Epidermal melanocyte (primary cell): ENCODE results near the gene CCDC74A.
"Not testable (repeated sequence)": the region's sequence is repeated elsewhere in the genome, so short reads cannot be mapped to it uniquely, and the experiment has no call there.

ENCODE experiments used
- DNase-seq: peaks from one replicate; pipeline ENCODE4 v3.0.0; 2011; ENCODE audit warnings: low spot score; ENCODE audit not compliant: insufficient read length

The CCDC74A gene

GRCh38 chr2:131498321-131498973, 29.2 kb upstream of the CCDC74A start:
- not testable (repeated sequence) for DNase-seq

- not testable (repeated sequence) for DNase-seq
Measured at GRCh38 chr2:131503587-131503986, 24.1 kb upstream of the CCDC74A start.

DNA sequence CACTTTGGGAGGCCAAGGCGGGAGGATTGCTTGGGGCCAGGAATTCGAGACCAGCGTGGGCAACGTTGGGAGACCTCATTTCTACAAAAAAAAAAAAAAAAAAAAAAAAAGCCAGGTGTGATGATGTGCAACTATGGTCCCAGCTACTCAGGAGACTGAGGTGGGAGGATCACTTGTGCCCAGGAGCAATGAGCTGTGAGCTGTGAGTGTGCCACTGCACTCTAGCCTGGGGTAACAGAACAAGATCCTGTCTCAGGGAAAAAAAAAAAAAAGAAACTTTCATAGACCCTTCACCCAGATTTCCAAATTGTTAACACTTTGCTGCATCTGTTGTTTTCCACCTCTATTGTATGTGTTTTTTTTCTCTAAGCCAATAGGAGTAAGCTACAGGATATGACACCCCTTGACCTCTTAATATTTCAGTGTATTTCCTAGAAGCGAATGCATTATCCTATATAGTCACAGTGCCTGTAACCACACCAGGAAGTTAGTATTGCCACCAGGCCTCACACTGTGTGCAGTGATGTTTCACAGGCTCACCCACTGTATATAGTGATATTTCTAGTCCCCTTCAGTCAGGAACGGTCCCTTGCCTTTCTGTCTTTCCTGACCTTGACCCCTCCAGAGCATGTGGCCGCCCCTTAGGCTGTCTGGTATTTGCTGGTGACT, 23.5 kb upstream of the CCDC74A start:
- DNase-seq = not testable (repeated sequence)

DNA sequence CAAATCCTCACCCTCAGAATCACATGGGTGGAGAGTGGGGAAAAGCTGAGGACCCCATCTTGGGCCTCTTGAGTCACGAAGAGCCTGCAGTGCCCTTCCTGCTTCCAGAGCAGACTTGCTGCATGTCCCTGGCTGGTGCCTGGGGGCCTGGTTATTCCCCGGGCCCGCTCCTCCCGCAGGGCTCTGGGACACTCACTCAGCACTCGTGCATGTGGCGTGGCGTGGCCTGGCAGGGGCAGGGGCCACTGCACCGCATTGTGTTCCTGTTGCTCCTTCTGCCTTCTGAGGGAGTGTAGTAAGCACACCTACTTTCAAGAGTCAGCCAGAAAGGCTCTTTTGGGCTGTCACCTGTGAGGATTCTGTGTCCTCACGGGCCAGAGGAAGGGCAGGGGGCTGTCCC, 18.1 kb upstream of the CCDC74A start:
- no peak for DNase-seq

GRCh38 chr2:131511291-131511968, 16.3 kb upstream of the CCDC74A start:
- not testable (repeated sequence) for DNase-seq

GRCh38 chr2:131511969-131512870, 15.5 kb upstream of the CCDC74A start:
- DNase-seq = not testable (repeated sequence)

- not testable (repeated sequence) for DNase-seq
Measured at GRCh38 chr2:131514408-131515166, 13.1 kb upstream of the CCDC74A start.

- not testable (repeated sequence) for DNase-seq
Measured at GRCh38 chr2:131515235-131515634, 12.5 kb upstream of the CCDC74A start.

- no peak for DNase-seq
Measured at GRCh38 chr2:131516011-131516410, 11.7 kb upstream of the CCDC74A start.

GRCh38 chr2:131516621-131517020, 11.1 kb upstream of the CCDC74A start:
- DNase-seq = not testable (repeated sequence)

- DNase-seq = no peak
Measured at GRCh38 chr2:131517106-131517831, 10.4 kb upstream of the CCDC74A start.

GRCh38 chr2:131517856-131518255, 9.8 kb upstream of the CCDC74A start:
- DNase-seq = not testable (repeated sequence)

- DNase-seq = not testable (repeated sequence)
Measured at GRCh38 chr2:131518531-131518930, 9.2 kb upstream of the CCDC74A start.

DNA sequence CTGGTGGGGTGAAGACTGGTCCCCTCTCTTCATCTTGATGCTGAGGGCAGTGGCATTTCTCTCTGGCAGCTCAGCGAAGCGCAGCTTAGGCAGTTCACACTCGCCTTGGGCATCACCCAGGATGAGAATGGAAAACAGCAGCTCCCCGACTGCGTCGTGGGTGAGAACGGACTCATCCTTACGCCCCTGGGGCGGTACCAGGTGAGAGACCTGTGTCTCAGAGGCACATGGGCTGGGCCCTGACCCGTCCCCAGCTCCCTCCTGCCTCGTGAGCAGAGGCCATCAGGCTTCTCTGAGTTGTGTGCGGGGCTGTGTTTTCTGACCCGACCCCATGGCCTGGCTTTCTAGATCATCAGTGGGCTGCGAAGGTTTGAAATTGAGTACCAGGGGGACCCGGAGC, 8.2 kb upstream of the CCDC74A start:
- DNase-seq = no peak

DNA sequence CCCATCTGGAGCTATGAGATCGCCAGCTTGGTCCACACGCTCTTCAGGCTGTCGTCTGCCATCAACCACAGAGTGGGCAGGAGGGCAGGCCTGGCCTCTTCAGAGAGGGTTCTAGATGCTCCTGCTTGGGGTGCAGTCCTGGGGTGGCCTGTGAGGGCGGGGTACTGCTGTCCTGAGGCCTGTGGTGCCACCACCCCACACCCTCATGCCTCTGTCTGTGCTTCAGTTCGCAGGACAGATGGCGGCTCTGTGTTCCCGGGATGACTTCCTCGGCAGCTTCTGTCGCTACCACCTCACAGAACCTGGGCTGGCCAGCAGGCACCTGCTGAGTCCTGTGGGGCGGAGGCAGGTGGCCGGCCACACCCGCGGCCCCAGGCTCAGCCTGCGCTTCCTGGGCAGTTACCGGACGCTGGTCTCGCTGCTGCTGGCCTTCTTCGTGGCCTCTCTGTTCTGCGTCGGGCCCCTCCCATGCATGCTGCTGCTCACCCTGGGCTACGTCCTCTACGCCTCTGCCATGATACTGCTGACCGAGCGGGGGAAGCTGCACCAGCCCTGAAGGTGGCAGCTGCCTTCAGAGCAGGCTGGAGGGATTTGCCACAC, 7.7 kb upstream of the CCDC74A start:
- not testable (repeated sequence) for DNase-seq

GRCh38 chr2:131520526-131520925, 7.2 kb upstream of the CCDC74A start:
- DNase-seq = no peak

- not testable (repeated sequence) for DNase-seq
Measured at GRCh38 chr2:131521524-131521923, 6.2 kb upstream of the CCDC74A start.

DNA sequence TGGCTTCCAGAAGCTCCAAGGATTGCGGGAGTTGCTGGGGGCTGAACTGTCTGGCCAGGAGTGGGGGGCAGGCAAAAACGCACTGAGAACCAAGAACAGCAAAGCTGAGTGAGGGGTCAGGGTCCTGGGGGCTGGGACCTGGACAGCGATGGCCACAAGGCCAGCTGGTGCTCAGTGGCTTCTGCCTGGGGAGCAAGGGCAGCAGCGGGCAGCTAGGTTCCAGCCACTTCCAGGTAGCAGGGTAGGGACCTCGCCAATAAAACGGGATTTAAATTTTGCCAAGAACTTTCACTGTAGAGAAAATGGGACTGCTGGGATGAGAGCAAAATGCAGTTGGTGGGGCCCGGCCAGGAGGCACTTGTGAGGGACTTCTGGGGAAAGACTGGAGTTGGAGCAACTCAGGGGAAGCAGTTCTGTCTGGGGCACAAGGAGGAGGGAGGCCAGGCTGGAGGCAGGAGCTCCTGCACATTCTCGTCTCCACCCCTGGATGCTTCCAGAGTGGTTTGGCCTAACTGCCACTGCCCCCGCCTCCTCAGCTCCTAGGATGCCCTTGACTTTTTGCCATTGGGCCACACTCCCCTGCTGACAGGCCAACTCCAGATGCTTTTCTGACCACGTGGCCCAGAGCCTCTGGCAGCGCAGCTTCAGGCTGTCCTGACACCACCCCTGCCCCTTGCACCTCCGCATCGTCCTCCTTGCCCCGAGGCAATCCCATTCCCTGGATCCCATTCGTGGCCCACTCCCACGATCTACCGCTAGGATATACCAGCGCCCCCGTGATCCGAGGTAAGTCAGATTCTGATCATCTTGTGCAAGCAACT, 5.5 kb upstream of the CCDC74A start:
- no peak for DNase-seq

GRCh38 chr2:131525256-131525655, 2.4 kb upstream of the CCDC74A start:
- DNase-seq = not testable (repeated sequence)
